Neuronal stem cell (in vitro differentiated cells): ENCODE data around the gene KRT82.

Experiments
- DNase-seq: peaks from one replicate; pipeline ENCODE4 v3.0.0-alpha.2; 2013; ENCODE audit warnings: low spot score
- H2AFZ ChIP-seq: one replicate; pipeline ENCODE4 v1.6.1; 2013; ENCODE audit warnings: mild to moderate bottlenecking, low read length, inconsistent platforms
- H2AK5ac ChIP-seq: 2 replicates; pipeline ENCODE4 v1.6.1; 2013; ENCODE audit warnings: low read depth, mild to moderate bottlenecking, inconsistent platforms, low read length, moderate library complexity, mixed read lengths
- H2BK120ac ChIP-seq: 2 replicates; pipeline ENCODE4 v1.6.1; 2013; ENCODE audit warnings: low read depth, mild to moderate bottlenecking, inconsistent platforms, low read length, moderate library complexity, mixed read lengths
- H2BK12ac ChIP-seq: one replicate; pipeline ENCODE4 v1.6.1; 2013; ENCODE audit warnings: low read length, inconsistent platforms
- H2BK15ac ChIP-seq: 2 replicates; pipeline ENCODE4 v1.6.1; 2013; ENCODE audit warnings: mild to moderate bottlenecking, low read length, inconsistent platforms, mixed read lengths
- H2BK5ac ChIP-seq: one replicate; pipeline ENCODE4 v1.6.1; 2013; ENCODE audit warnings: inconsistent platforms, mild to moderate bottlenecking, low read length, moderate library complexity
- H3K14ac ChIP-seq: one replicate; pipeline ENCODE4 v1.6.1; 2013; ENCODE audit warnings: low read length, inconsistent platforms
- H3K18ac ChIP-seq: 2 replicates; pipeline ENCODE4 v1.6.1; 2013; ENCODE audit warnings: low read length, inconsistent platforms
- H3K23ac ChIP-seq: 2 replicates; pipeline ENCODE4 v1.6.1; 2013; ENCODE audit warnings: low read depth, mild to moderate bottlenecking, mixed read lengths, low read length, inconsistent platforms; ENCODE audit not compliant: poor library complexity
- H3K27ac ChIP-seq: replicated peaks from 3 replicates; pipeline ENCODE4 v1.5.1; 2013; ENCODE audit warnings: low read length, inconsistent platforms
- H3K27me3 ChIP-seq, 3 experiments: 2 replicates each; pipeline ENCODE4 v1.6.1; 2013; ENCODE audit warnings: low read length in 3 of 3, mild to moderate bottlenecking in 2 of 3, inconsistent platforms in 1 of 3, low read depth in 1 of 3, mixed read lengths in 1 of 3, moderate library complexity in 1 of 3; ENCODE audit not compliant: control insufficient read depth in 3 of 3, insufficient read depth in 3 of 3
- H3K36me3 ChIP-seq, 2 donors: replicated peaks in 1 of 2; 2 replicates each; pipeline ENCODE4 v1.6.1; 2013; ENCODE audit warnings: low read length in 2 of 2; ENCODE audit not compliant: control insufficient read depth in 2 of 2, insufficient read depth in 2 of 2
- H3K4ac ChIP-seq: 2 replicates; pipeline ENCODE4 v1.6.1; 2013; ENCODE audit warnings: inconsistent platforms, mild to moderate bottlenecking, low read length, moderate library complexity
- H3K4me1 ChIP-seq, 2 donors: 1 replicate in 1 of 2; 2 replicates in 1 of 2; pipeline ENCODE4 v1.6.1; 2013; ENCODE audit warnings: low read length in 2 of 2, low read depth in 1 of 2; ENCODE audit not compliant: control insufficient read depth in 2 of 2, insufficient read depth in 1 of 2
- H3K4me2 ChIP-seq: one replicate; pipeline ENCODE4 v1.6.1; 2013; ENCODE audit warnings: mild to moderate bottlenecking, low read length, inconsistent platforms; ENCODE audit not compliant: insufficient read depth, poor library complexity, severe bottlenecking
- H3K4me3 ChIP-seq, 2 donors: 2 replicates each; pipeline ENCODE4 v1.5.1; 2013; ENCODE audit warnings: low read length in 2 of 2, mild to moderate bottlenecking in 2 of 2, inconsistent platforms in 1 of 2, moderate library complexity in 1 of 2
- H3K79me1 ChIP-seq: one replicate; pipeline ENCODE4 v1.6.1; 2013; ENCODE audit warnings: low read depth, mild to moderate bottlenecking, inconsistent platforms, low read length, moderate library complexity
- H3K9ac ChIP-seq: one replicate; pipeline ENCODE4 v1.6.1; 2013; ENCODE audit warnings: mild to moderate bottlenecking, low read depth, low read length, inconsistent platforms; ENCODE audit not compliant: poor library complexity
- H3K9me3 ChIP-seq, 2 donors: replicated peaks in 1 of 2; 2 replicates each; pipeline versions ENCODE3 to v1.6.1; 2013; ENCODE audit warnings: low read length in 2 of 2, mild to moderate bottlenecking in 2 of 2, inconsistent platforms in 1 of 2, low read depth in 1 of 2, mixed read lengths in 1 of 2, moderate library complexity in 1 of 2; ENCODE audit not compliant: control insufficient read depth in 2 of 2, insufficient read depth in 1 of 2
- H4K8ac ChIP-seq: one replicate; pipeline ENCODE4 v1.6.1; 2013; ENCODE audit warnings: low read depth, mild to moderate bottlenecking, inconsistent platforms, low read length, moderate library complexity
- H4K91ac ChIP-seq: one replicate; pipeline ENCODE4 v1.6.1; 2013; ENCODE audit warnings: low read length, low read depth, mild to moderate bottlenecking, inconsistent platforms; ENCODE audit not compliant: poor library complexity
- WGBS, 2 donors: extraction: QIAGEN DNeasy Blood & Tissue Kit; methylation state at CpG; one replicate each; pipeline ENCODE4 v1.1.7; 2013; ENCODE audit warnings: missing lambda C conversion rate in 2 of 2, mixed read lengths in 1 of 2; ENCODE audit not compliant: insufficient read length in 2 of 2, insufficient replicate concordance in 1 of 2; ENCODE audit errors: extremely low coverage in 2 of 2; 5-methylcytosine and 5-hydroxymethylcytosine counted together

KRT82 gene

DNA sequence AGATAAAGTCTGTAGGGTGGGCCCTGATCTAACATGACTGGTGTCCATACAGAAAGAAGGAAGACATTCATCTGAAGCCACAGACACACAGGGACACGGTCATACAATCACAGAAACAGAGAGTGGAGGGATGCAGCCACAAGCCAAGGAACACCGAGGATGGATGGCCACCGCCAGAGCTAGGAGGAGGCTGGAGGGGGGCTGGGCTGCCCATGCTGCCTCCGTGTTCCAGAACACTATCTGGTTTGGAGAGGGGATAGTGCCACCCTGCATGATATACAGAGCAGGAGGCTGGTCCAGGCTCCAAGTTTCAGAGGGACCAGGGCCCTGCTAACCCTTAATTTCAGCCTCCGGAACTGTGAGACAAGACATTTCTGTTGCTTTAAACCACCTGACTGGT, 19.3 kb upstream of the KRT82 start:
- Histone ChIP-seq H2BK15ac (no peak overlapping the region), H3K4me2 (no peak overlapping the region), H3K27me3 (peaks cover 0 to 7% (median 0%) of the 10 kb centered on the region in 3 experiments), H3K4me3 (no peak overlapping the region), H3K36me3 (no peaks in the 10 kb centered on the region), H3K9ac (no peak overlapping the region), H3K9me3 (no peaks in the 10 kb centered on the region), H3K27ac (no peak overlapping the region), H2BK5ac (no peak overlapping the region), H3K4me1 (peaks cover 0 to 8% of the 10 kb centered on the region in 2 donors), H4K91ac (no peak overlapping the region), H3K4ac (no peak overlapping the region), H4K8ac (no peak overlapping the region), H2AFZ (no peak overlapping the region), H2BK120ac (no peak overlapping the region), H3K14ac (no peak overlapping the region), H3K23ac (no peak overlapping the region), H2BK12ac (no peak overlapping the region), H3K79me1 (no peaks in the 10 kb centered on the region), H2AK5ac (no peak overlapping the region), H3K18ac (no peak overlapping the region)
- no peak for DNase-seq
- WGBS, 2 donors, result no CpG with 5 or more reads among the region's 5 CpGs

DNA sequence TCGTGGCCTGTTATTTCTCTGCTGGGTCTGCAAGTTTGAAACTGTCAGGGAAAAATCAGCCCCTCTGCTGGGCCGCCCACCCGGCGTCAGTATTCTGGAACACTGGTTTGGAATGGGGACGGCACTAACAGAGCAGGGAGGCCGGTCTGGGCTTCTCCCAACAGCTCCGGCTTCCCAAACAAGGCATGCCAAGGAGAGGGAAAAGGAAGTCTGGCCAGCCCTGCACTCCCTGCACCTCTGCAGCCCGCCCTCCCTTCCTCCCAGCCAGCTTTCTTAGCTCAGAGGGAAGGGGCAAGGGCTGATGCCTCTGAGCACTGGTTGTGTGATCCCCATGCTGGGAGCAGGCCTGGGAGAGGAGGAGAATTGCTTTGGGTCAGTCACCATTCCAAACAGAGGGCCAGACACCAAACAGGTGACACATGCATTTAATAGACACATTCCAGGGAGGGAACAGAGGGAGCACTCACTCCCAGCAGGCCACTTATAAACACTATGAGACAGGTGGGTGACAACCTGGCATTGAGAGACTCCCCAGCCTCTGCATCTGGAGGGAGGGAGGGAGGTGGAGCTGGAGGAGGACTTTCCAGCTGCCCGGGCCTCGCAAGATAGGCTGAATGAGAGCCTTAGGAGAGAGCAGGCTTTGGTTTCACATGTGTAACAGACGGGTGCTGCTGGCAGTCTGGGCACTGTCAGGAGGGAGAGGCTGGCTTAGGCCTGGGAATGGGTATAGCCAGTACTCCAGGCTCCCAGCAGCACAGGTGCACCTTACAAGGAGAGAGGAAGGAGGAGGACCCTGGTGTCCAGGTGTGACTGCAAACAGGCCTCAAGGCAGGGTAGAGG, 17.7 kb upstream of the KRT82 start:
- WGBS, 2 donors, result no CpG with 5 or more reads among the region's 11 CpGs
- no peak overlapping the region for H3K27ac ChIP-seq

DNA sequence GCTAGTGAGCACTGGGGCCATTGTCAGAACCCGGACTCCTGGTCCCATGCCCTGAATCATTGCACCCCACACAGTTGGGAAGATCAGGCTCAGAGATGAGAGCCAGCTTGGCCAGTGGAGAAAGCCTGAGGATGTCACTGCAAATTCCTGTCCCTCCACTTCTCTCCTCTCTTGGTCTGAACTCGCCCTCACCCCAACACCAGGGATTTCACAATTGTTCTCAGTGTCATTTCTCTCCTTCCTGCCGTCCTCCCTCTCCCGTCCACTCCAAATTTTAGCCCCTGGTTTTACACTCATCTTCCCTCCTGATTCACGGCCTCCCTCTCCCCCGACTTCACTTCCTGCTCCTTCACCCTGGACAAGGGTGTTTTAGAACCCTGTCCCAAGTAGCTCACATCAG, 16.9 kb upstream of the KRT82 start:
- Histone ChIP-seq H4K91ac (no peak overlapping the region), H3K9ac (no peak overlapping the region), H4K8ac (no peak overlapping the region), H2BK12ac (no peak overlapping the region), H2BK5ac (no peak overlapping the region), H3K18ac (peak overlapping the region; percentile 15), H3K4ac (no peak overlapping the region), H3K27ac (no peak overlapping the region), H2BK120ac (no peak overlapping the region), H2AFZ (no peak overlapping the region), H2BK15ac (no peak overlapping the region), H3K23ac (no peak overlapping the region), H3K4me3 (no peak overlapping the region), H3K4me1 (peaks cover 0 to 8% of the 10 kb centered on the region in 2 donors), H3K4me2 (no peak overlapping the region), H3K9me3 (no peaks in the 10 kb centered on the region), H3K79me1 (no peaks in the 10 kb centered on the region), H3K14ac (no peak overlapping the region), H3K36me3 (no peaks in the 10 kb centered on the region), H2AK5ac (no peak overlapping the region), H3K27me3 (peaks cover 0 to 7% (median 0%) of the 10 kb centered on the region in 3 experiments)
- no CpG with 5 or more reads among the region's 6 CpGs for WGBS, 2 donors
- DNase-seq, result no peak

More for the DNA sequence above, 17.7 kb upstream of the KRT82 start:
- H3K9ac ChIP-seq, result peak overlapping the region; percentile 36
- H4K91ac ChIP-seq, result no peak overlapping the region
- H3K79me1 ChIP-seq, result no peaks in the 10 kb centered on the region
- H2AFZ ChIP-seq, result no peak overlapping the region
- H3K14ac ChIP-seq, result peak overlapping the region; percentile 76
- H2AK5ac ChIP-seq, result no peak overlapping the region
- no peak overlapping the region for H2BK15ac ChIP-seq
- no peak overlapping the region for H3K23ac ChIP-seq
- no peak overlapping the region for H2BK120ac ChIP-seq
- peaks cover 0 to 7% (median 0%) of the 10 kb centered on the region in 3 experiments for H3K27me3 ChIP-seq
- H2BK5ac ChIP-seq, result no peak overlapping the region
- no peak overlapping the region for H3K4ac ChIP-seq
- H3K4me3 ChIP-seq, result no peak overlapping the region
- no peaks in the 10 kb centered on the region for H3K36me3 ChIP-seq
- H3K9me3 ChIP-seq, result no peaks in the 10 kb centered on the region
- no peak overlapping the region for H3K4me2 ChIP-seq
- H3K18ac ChIP-seq, result peak overlapping the region; percentile 81
- no peak for DNase-seq
- no peak overlapping the region for H2BK12ac ChIP-seq
- H3K4me1 ChIP-seq, result peaks cover 0 to 8% of the 10 kb centered on the region in 2 donors
- no peak overlapping the region for H4K8ac ChIP-seq

DNA sequence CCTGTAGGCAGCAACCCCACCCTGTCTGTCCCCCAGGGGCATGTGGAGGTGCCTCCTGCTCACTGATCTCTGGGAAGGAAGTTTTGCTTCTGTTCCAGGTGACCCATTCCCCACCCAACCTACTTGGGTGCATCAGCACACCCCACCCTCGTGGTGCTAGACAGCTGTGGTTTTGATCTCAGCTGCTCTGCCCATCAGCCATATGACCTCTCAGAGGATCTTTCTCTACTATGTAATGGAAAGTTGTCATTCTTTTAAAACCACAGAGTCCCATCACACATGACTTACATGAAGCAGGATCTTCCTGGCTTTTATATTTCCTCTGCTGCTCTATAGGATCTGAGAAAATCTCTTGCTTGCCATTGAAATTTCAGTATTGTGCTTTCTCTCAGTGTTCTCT, 13.5 kb upstream of the KRT82 start:
- no peak overlapping the region for H2BK5ac ChIP-seq
- no peak overlapping the region for H3K27ac ChIP-seq
- no CpG with 5 or more reads among the region's 1 CpG for WGBS, 2 donors
- DNase-seq, result no peak
- H3K14ac ChIP-seq, result no peak overlapping the region
- no peaks in the 10 kb centered on the region for H3K79me1 ChIP-seq
- H3K27me3 ChIP-seq, result peaks cover 0 to 7% (median 0%) of the 10 kb centered on the region in 3 experiments
- H4K91ac ChIP-seq, result no peak overlapping the region
- H2BK12ac ChIP-seq, result no peak overlapping the region
- H2BK15ac ChIP-seq, result no peak overlapping the region
- H2BK120ac ChIP-seq, result no peak overlapping the region
- H3K9ac ChIP-seq, result no peak overlapping the region
- no peaks in the 10 kb centered on the region for H3K9me3 ChIP-seq
- peaks cover 0 to 15% of the 10 kb centered on the region in 2 donors for H3K4me1 ChIP-seq
- no peak overlapping the region for H2AFZ ChIP-seq
- H3K4me2 ChIP-seq, result no peak overlapping the region
- no peak overlapping the region for H3K4me3 ChIP-seq
- H3K4ac ChIP-seq, result no peak overlapping the region
- H3K23ac ChIP-seq, result no peak overlapping the region
- H4K8ac ChIP-seq, result no peak overlapping the region
- H2AK5ac ChIP-seq, result no peak overlapping the region
- H3K18ac ChIP-seq, result no peak overlapping the region
- H3K36me3 ChIP-seq, result no peaks in the 10 kb centered on the region
